Stomach (tissue), 9 donors: ENCODE measurements around the gene CHMP2A. TPM values are rescaled to one million over a fixed set of nuclear protein-coding genes. Genes with fewer than 3 reads are reported as not detected.
"Not testable (repeated sequence)": the region's sequence is repeated elsewhere in the genome, so short reads cannot be mapped to it uniquely, and the experiment has no call there.

ENCODE experiments used
- DNase-seq, 2 donors: peaks; one replicate each; pipeline versions ENCODE4 v3.0.0 to v3.0.0-alpha.2; 2013 to 2019
- H3K27ac ChIP-seq, 5 donors: fragments of 200-600 bp in 4 of 5; sonication (generic) in 4 of 5; one replicate each; pipeline ENCODE4 v1.5.1; 2013 to 2019; ENCODE audit warnings: mild to moderate bottlenecking in 1 of 5, moderate library complexity in 1 of 5
- H3K27me3 ChIP-seq, 3 donors: fragments of 200-600 bp; sonication (generic); one replicate each; pipeline ENCODE4 v1.5.1; 2017 to 2019; ENCODE audit warnings: mixed run types in 1 of 3
- H3K36me3 ChIP-seq, 4 donors: fragments of 200-600 bp; sonication (generic); 1 replicate in 3 of 4; 2 replicates in 1 of 4; pipeline ENCODE4 v1.5.1; 2016 to 2019
- H3K4me1 ChIP-seq, 4 donors: fragments of 200-600 bp; sonication (generic); one replicate each; pipeline ENCODE4 v1.5.1; 2016 to 2019
- H3K4me3 ChIP-seq, 4 donors: fragments of 200-600 bp; sonication (generic) in 3 of 4; one replicate each; pipeline ENCODE4 v1.5.1; 2016 to 2019; ENCODE audit warnings: mild to moderate bottlenecking in 1 of 4
- H3K9me3 ChIP-seq, 4 donors: fragments of 200-600 bp; sonication (generic); one replicate each; pipeline ENCODE4 v1.5.1; 2016 to 2019
- CTCF ChIP-seq, 7 experiments: fragments of 450-650 bp in 4 of 7; fragments of 200-600 bp in 3 of 7; sonication (generic) in 3 of 7; IDR thresholded peaks; one replicate each; pipeline ENCODE4 v1.5.1; 2016 to 2019; ENCODE audit warnings: antibody characterized with exemption in 7 of 7, control low read depth in 2 of 7, mild to moderate bottlenecking in 1 of 7
- EP300 ChIP-seq: sonication (generic); formaldehyde crosslinking; IDR thresholded peaks from one replicate; pipeline ENCODE4 v1.6.1; 2017; ENCODE audit warnings: antibody characterized with exemption
- POLR2A ChIP-seq, 4 donors: fragments of 450-650 bp; IDR thresholded peaks; one replicate each; pipeline ENCODE4 v1.6.1; 2016; ENCODE audit warnings: antibody characterized with exemption in 4 of 4, control low read depth in 2 of 4, mild to moderate bottlenecking in 1 of 4, moderate library complexity in 1 of 4
- POLR2AphosphoS5 ChIP-seq, 3 donors: sonication (generic); formaldehyde crosslinking; IDR thresholded peaks; one replicate each; pipeline ENCODE4 v1.6.1; 2016; ENCODE audit warnings: antibody characterized with exemption in 3 of 3
- WGBS, 5 donors: extraction: QIAGEN DNeasy Blood & Tissue Kit in 3 of 5; methylation state at CpG; one replicate each; pipeline versions ENCODE4 v1.1.5 to v1.1.7; 2013 to 2018; 5-methylcytosine and 5-hydroxymethylcytosine counted together
- intact Hi-C: fragments of 100-400 bp; cut with DNase I; formaldehyde crosslinking; loops from one replicate; pipeline ENCODE4 v1.15.1; 2023; ENCODE audit warnings: low total_unique reads
- polyA plus RNA-seq, 3 donors: library from polyadenylated mRNA; stranded (reverse); fragments of 200-250 nt; gene quantifications; one replicate each; pipeline ENCODE4 v1.2.3, GENCODE V29; 2013
- small RNA-seq, 4 donors: library from RNA; depleted of rRNA; stranded (forward); fragments of <200 nt; gene quantifications; one replicate each; pipeline ENCODE3, GENCODE V24; 2016
- total RNA-seq, 5 donors: library from RNA; depleted of rRNA; stranded (reverse); fragments of >200 nt; gene quantifications; one replicate each; pipeline versions ENCODE4 v1.1.0 to v1.2.3, GENCODE V29; 2014 to 2016
- donor health status: healthy with polysubstance abuse.
- donor health status: Bipolar disorder and iron deficiency.
- donor health status: healthy.

The CHMP2A gene
- total and polyA plus RNA-seq, 8 donors: 55.8 to 338 (median 168) TPM

- intact Hi-C loops: no loop called here
- Histone ChIP-seq H3K27me3 (no peaks in the 10 kb centered on the region), H3K9me3 (peaks cover 0 to 13% (median 1%) of the 10 kb centered on the region in 4 donors), H3K36me3 (peaks cover 8 to 17% (median 13%) of the 10 kb centered on the region in 4 donors), H3K4me1 (peaks cover 13 to 46% (median 32%) of the 10 kb centered on the region in 4 donors), H3K4me3 (no peak within 1 kb of the TSS), H3K27ac (peak within 1 kb of the TSS in 1 of 5 donors; percentile 15)
- DNase-seq: peak in 1 of 2 donors; percentile 45
- 74 to 85% (median 81%) methylated on average over 6 to 25 of the region's 25 CpGs for WGBS, 5 donors
- TF ChIP-seq EP300: no peak
Observed at GRCh38 chr19:58511353-58512208, 43.3 kb downstream of the CHMP2A start, which contains the start of gene SLC27A5. TSS of gene SLC27A5 (minus strand) at chr19:58511992. CDS start at chr19:58511955, 37 bp downstream.

- no peak for DNase-seq
- Histone ChIP-seq H3K4me1 (peaks cover 13 to 33% (median 19%) of the 10 kb centered on the region in 4 donors), H3K36me3 (peaks cover 0 to 4% (median under 1%) of the 10 kb centered on the region in 4 donors), H3K27me3 (no peaks in the 10 kb centered on the region), H3K9me3 (peaks cover 0 to 13% (median 1%) of the 10 kb centered on the region in 4 donors), H3K4me3 (no peak overlapping the region), H3K27ac (no peak overlapping the region)
- 70 to 87% (median 79%) methylated on average over 8 of the region's 8 CpGs for WGBS, 5 donors
- intact Hi-C loops: no loop called here
- TF ChIP-seq CTCF (IDR thresholded peaks at IDR 0.05): no peak
- no peak for TF ChIP-seq POLR2A (IDR thresholded peaks at IDR 0.05)
- no peak for TF ChIP-seq EP300
- TF ChIP-seq POLR2AphosphoS5 (IDR thresholded peaks at IDR 0.05): no peak
Observed at GRCh38 chr19:58510084-58510862, 44.6 kb downstream of the CHMP2A start.

- peaks cover 0 to 13% (median 1%) of the 10 kb centered on the region in 4 donors for H3K9me3 ChIP-seq
- no peaks in the 10 kb centered on the region for H3K27me3 ChIP-seq
- no peak overlapping the region for H3K4me3 ChIP-seq
- no peak overlapping the region for H3K27ac ChIP-seq
- DNase-seq: no peak
- intact Hi-C loops: no loop called here
- 82 to 88% (median 84%) methylated on average over 11 of the region's 11 CpGs for WGBS, 5 donors
- TF ChIP-seq POLR2A (IDR thresholded peaks at IDR 0.05) (no peak), POLR2AphosphoS5 (IDR thresholded peaks at IDR 0.05) (no peak), EP300 (no peak), CTCF (IDR thresholded peaks at IDR 0.05) (no peak)
- peaks cover 0 to 4% (median 0%) of the 10 kb centered on the region in 4 donors for H3K36me3 ChIP-seq
- H3K4me1 ChIP-seq: peaks cover 13 to 27% (median 14%) of the 10 kb centered on the region in 4 donors
Observed at GRCh38 chr19:58509731-58510083, 45.2 kb downstream of the CHMP2A start.

GRCh38 chr19:58507602-58508223 lies 47.2 kb downstream of the CHMP2A start:
- 61 to 87% (median 76%) methylated on average over 7 to 8 of the region's 8 CpGs for WGBS, 5 donors

More at GRCh38 chr19:58507602-58508223, 47.2 kb downstream of the CHMP2A start:
- H3K4me3 ChIP-seq, H3K36me3 ChIP-seq, H3K27ac ChIP-seq, intact Hi-C loops, H3K27me3 ChIP-seq, DNase-seq: not testable (repeated sequence)
- Histone ChIP-seq H3K9me3 (peaks cover 0 to 13% (median 1%) of the 10 kb centered on the region in 4 donors), H3K4me1 (peaks cover 0 to 11% (median 0%) of the 10 kb centered on the region in 4 donors)

Small RNA genes lying within 50 kb of the gene (small RNA-seq; reads per million reads assigned to genes)
- gene MIR6807 (0 to 0.07 (median 0) reads per million in 4 donors), gene RN7SL525P (0 reads per million in 4 donors)

Other genes starting within 250 kb of the CHMP2A start
- 10 to 100 TPM; 25.2 to 93.6 (median 48.4) TPM for gene ERVK3-1, start 249.7 kb downstream of the CHMP2A start, total RNA-seq
- 10 to 100 TPM; 25.0 to 45.1 (median 35.1) TPM for gene ERVK3-1, start 249.7 kb downstream of the CHMP2A start, polyA plus RNA-seq
- 1 to 10 TPM in 3 of 5 donors, under 1 TPM in 1, not detected in 1; 0.45 to 5.2 (median 1.6) TPM for gene ZSCAN22, start 228.1 kb downstream of the CHMP2A start, total RNA-seq
- 1 to 10 TPM in 1 of 3 donors, under 1 TPM in 2; 0.75 to 1.4 (median 0.83) TPM for gene ZSCAN22, start 228.1 kb downstream of the CHMP2A start, polyA plus RNA-seq
- gene A1BG, start 201.6 kb downstream of the CHMP2A start, total RNA-seq: 10 to 100 TPM in 1 of 5 donors, 1 to 10 TPM in 2, not detected in 2; 1.1 to 30.9 (median 1.7) TPM
- gene A1BG, start 201.6 kb downstream of the CHMP2A start, polyA plus RNA-seq: 10 to 100 TPM; 19.7 to 61.7 (median 33.8) TPM
- 10 to 100 TPM in 1 of 5 donors, 1 to 10 TPM in 2, under 1 TPM in 1, not detected in 1; 0.14 to 12.3 (median 3.2) TPM for gene ZNF497, start 192.4 kb downstream of the CHMP2A start, total RNA-seq
- 1 to 10 TPM in 1 of 3 donors, under 1 TPM in 2; 0.12 to 1.0 (median 0.46) TPM for gene ZNF497, start 192.4 kb downstream of the CHMP2A start, polyA plus RNA-seq
- gene ZNF837, start 174.1 kb downstream of the CHMP2A start, total RNA-seq: 1 to 10 TPM in 4 of 5 donors, not detected in 1; 1.8 to 8.5 (median 2.3) TPM
- 1 to 10 TPM; 2.3 to 3.0 (median 2.4) TPM for gene ZNF837, start 174.1 kb downstream of the CHMP2A start, polyA plus RNA-seq
- gene RPS5, start 167.8 kb downstream of the CHMP2A start, total RNA-seq: 1,000 to 10,000 TPM in 3 of 5 donors, 100 to 1,000 TPM in 2; 801 to 1,605 (median 1,501) TPM
- gene RPS5, start 167.8 kb downstream of the CHMP2A start, polyA plus RNA-seq: 1,000 to 10,000 TPM; 1,495 to 2,322 (median 1,503) TPM
- not detected for gene RNF225, start 159.4 kb downstream of the CHMP2A start, total RNA-seq
- gene RNF225, start 159.4 kb downstream of the CHMP2A start, polyA plus RNA-seq: under 1 TPM in 1 of 3 donors, not detected in 2; 0.13 TPM
- gene ZNF584, start 146.5 kb downstream of the CHMP2A start, total RNA-seq: 100 to 1,000 TPM in 1 of 5 donors, 10 to 100 TPM in 2, 1 to 10 TPM in 1, not detected in 1; 5.4 to 114 (median 17.2) TPM
- gene ZNF584, start 146.5 kb downstream of the CHMP2A start, polyA plus RNA-seq: 10 to 100 TPM in 1 of 3 donors, 1 to 10 TPM in 2; 5.6 to 10.8 (median 6.8) TPM
- 1 to 10 TPM; 3.0 to 8.9 (median 6.4) TPM for gene ZNF132, start 115.0 kb downstream of the CHMP2A start, total RNA-seq
- 1 to 10 TPM in 2 of 3 donors, under 1 TPM in 1; 0.68 to 1.2 (median 1.1) TPM for gene ZNF132, start 115.0 kb downstream of the CHMP2A start, polyA plus RNA-seq
- gene ZNF324B, start 103.5 kb downstream of the CHMP2A start, total RNA-seq: 10 to 100 TPM in 1 of 5 donors, 1 to 10 TPM in 2, under 1 TPM in 1, not detected in 1; 0.58 to 12.6 (median 6.5) TPM
- gene ZNF324B, start 103.5 kb downstream of the CHMP2A start, polyA plus RNA-seq: 1 to 10 TPM; 1.6 to 2.3 (median 1.7) TPM
- 10 to 100 TPM in 1 of 5 donors, 1 to 10 TPM in 4; 5.8 to 11.9 (median 8.5) TPM for gene ZNF324, start 88.0 kb downstream of the CHMP2A start, total RNA-seq
- gene ZNF324, start 88.0 kb downstream of the CHMP2A start, polyA plus RNA-seq: 1 to 10 TPM; 1.7 to 3.0 (median 2.3) TPM
- gene ZNF446, start 78.8 kb downstream of the CHMP2A start, total RNA-seq: 10 to 100 TPM in 1 of 5 donors, 1 to 10 TPM in 4; 4.6 to 26.1 (median 5.3) TPM
- 10 to 100 TPM in 1 of 3 donors, 1 to 10 TPM in 2; 7.1 to 13.0 (median 9.2) TPM for gene ZNF446, start 78.8 kb downstream of the CHMP2A start, polyA plus RNA-seq
- 1 to 10 TPM in 3 of 5 donors, under 1 TPM in 1, not detected in 1; 0.87 to 3.3 (median 1.3) TPM for gene SLC27A5, start 43.1 kb downstream of the CHMP2A start, total RNA-seq
- gene SLC27A5, start 43.1 kb downstream of the CHMP2A start, polyA plus RNA-seq: 10 to 100 TPM in 2 of 3 donors, 1 to 10 TPM in 1; 8.4 to 18.4 (median 16.0) TPM
- 10 to 100 TPM in 3 of 5 donors, 1 to 10 TPM in 1, not detected in 1; 2.4 to 49.0 (median 20.1) TPM for gene ZBTB45, start 35.3 kb downstream of the CHMP2A start, total RNA-seq
- 1 to 10 TPM; 5.6 to 8.2 (median 6.6) TPM for gene ZBTB45, start 35.3 kb downstream of the CHMP2A start, polyA plus RNA-seq
- 100 to 1,000 TPM in 4 of 5 donors, 10 to 100 TPM in 1; 95.5 to 923 (median 243) TPM for gene TRIM28, start 11.0 kb downstream of the CHMP2A start, total RNA-seq
- gene TRIM28, start 11.0 kb downstream of the CHMP2A start, polyA plus RNA-seq: 100 to 1,000 TPM; 143 to 200 (median 171) TPM
- 10 to 100 TPM in 3 of 5 donors, 1 to 10 TPM in 1, not detected in 1; 9.8 to 35.3 (median 27.1) TPM for gene UBE2M, start 3.5 kb upstream of the CHMP2A start, total RNA-seq
- gene UBE2M, start 3.5 kb upstream of the CHMP2A start, polyA plus RNA-seq: 10 to 100 TPM; 35.5 to 51.5 (median 41.9) TPM
- 10 to 100 TPM; 14.0 to 84.9 (median 68.3) TPM for gene MZF1, start 18.2 kb upstream of the CHMP2A start, total RNA-seq
- 10 to 100 TPM; 16.1 to 33.2 (median 16.5) TPM for gene MZF1, start 18.2 kb upstream of the CHMP2A start, polyA plus RNA-seq